HepG2 (cell line): Measurements from ENCODE around the gene NTN3. TPM values are rescaled to one million over a fixed set of nuclear protein-coding genes. Genes with fewer than 3 reads are reported as not detected.

Experiments used
- BRD4 ChIP-seq: sonication (generic); formaldehyde crosslinking; IDR thresholded peaks from 2 replicates; pipeline ENCODE4 v1.4.0; 2020; ENCODE audit warnings: missing genetic modification reagents
- CBX1 ChIP-seq: IDR thresholded peaks from one replicate; pipeline ENCODE4 v1.6.1; 2016; ENCODE audit warnings: antibody characterized with exemption, low read depth
- CBX5 ChIP-seq: sonication (generic); formaldehyde crosslinking; IDR thresholded peaks from 2 replicates; pipeline ENCODE4 v1.4.0; 2020; ENCODE audit warnings: missing genetic modification reagents, borderline replicate concordance
- ETV6 ChIP-seq: sonication (generic); formaldehyde crosslinking; conservative IDR thresholded peaks from 2 replicates; pipeline ENCODE4 v1.4.0; 2020; ENCODE audit warnings: missing genetic modification reagents
- HMG20B ChIP-seq: conservative IDR thresholded peaks from 2 replicates; pipeline ENCODE4 v1.6.1; 2016; ENCODE audit warnings: missing genetic modification reagents, missing compliant biosample characterization
- KMT2A ChIP-seq: sonication (generic); formaldehyde crosslinking; IDR thresholded peaks from 2 replicates; pipeline ENCODE4 v1.4.0; 2020; ENCODE audit warnings: missing genetic modification reagents
- NCOA2 ChIP-seq: sonication (generic); formaldehyde crosslinking; IDR thresholded peaks from 2 replicates; pipeline ENCODE4 v1.8.0; 2022; ENCODE audit warnings: inconsistent platforms
- NFE2L1 ChIP-seq: sonication (generic); formaldehyde crosslinking; IDR thresholded peaks from 2 replicates; pipeline ENCODE4 v1.4.0; 2020; ENCODE audit warnings: missing genetic modification reagents, mild to moderate bottlenecking, borderline replicate concordance
- SIX4 ChIP-seq: sonication (generic); formaldehyde crosslinking; IDR thresholded peaks from 2 replicates; pipeline ENCODE4 v1.4.0; 2020; ENCODE audit warnings: missing genetic modification reagents
- SPEN ChIP-seq: sonication (generic); formaldehyde crosslinking; IDR thresholded peaks from 2 replicates; pipeline ENCODE4 v1.5.1; 2020; ENCODE audit warnings: low read depth, mild to moderate bottlenecking, missing genetic modification reagents
- ZBTB4 ChIP-seq: sonication (generic); formaldehyde crosslinking; IDR thresholded peaks from 2 replicates; pipeline ENCODE4 v1.4.0; 2020; ENCODE audit warnings: missing genetic modification reagents, mild to moderate bottlenecking, borderline replicate concordance
- ZNF337 ChIP-seq: sonication (generic); formaldehyde crosslinking; IDR thresholded peaks from 2 replicates; pipeline ENCODE4 v1.5.1; 2020; ENCODE audit warnings: missing genetic modification reagents, low read depth, mild to moderate bottlenecking, borderline replicate concordance
- ZNF644 ChIP-seq: IDR thresholded peaks from 2 replicates; pipeline ENCODE4 v1.6.1; 2016; ENCODE audit warnings: low read depth
- polyA plus RNA-seq, 8 experiments: library from polyadenylated mRNA; depleted of rRNA in 3 of 8; stranded (reverse) in 7 of 8; unstranded in 1 of 8; fragments of >200 nt; fragmentation: Illumina TruSeq in 4 of 8; extraction: Trizol in 4 of 8; gene quantifications; 2 replicates each; pipeline versions ENCODE4 v1.2.1 to v1.2.3, GENCODE V29; 2011 to 2016; ENCODE audit warnings: low read depth in 4 of 8, missing spikeins in 1 of 8, mixed read lengths in 1 of 8; ENCODE audit not compliant: insufficient read depth in 1 of 8
- total RNA-seq, 5 experiments: library from RNA; depleted of rRNA; stranded (reverse); fragments of >200 nt; fragmentation: Illumina TruSeq; extraction: Trizol; gene quantifications; 2 replicates each; pipeline ENCODE4 v1.2.3, GENCODE V29; 2016; ENCODE audit warnings: low read depth in 1 of 5
- TF ChIP-seq, protein P1 (sequence below): sonication (generic); IDR thresholded peaks from 2 replicates; pipeline ENCODE4 v1.6.1; 2016; ENCODE audit warnings: low read depth, borderline replicate concordance
- TF ChIP-seq, protein P2 (sequence below): sonication (generic); formaldehyde crosslinking; IDR thresholded peaks from 2 replicates; pipeline ENCODE4 v1.4.0; 2020; ENCODE audit warnings: mild to moderate bottlenecking, low read depth, missing genetic modification reagents
- TF ChIP-seq, protein P3 (sequence below): sonication (generic); formaldehyde crosslinking; IDR thresholded peaks from 2 replicates; pipeline ENCODE4 v1.4.0; 2020; ENCODE audit warnings: mild to moderate bottlenecking, missing genetic modification reagents
- TF ChIP-seq, protein P4 (sequence below): IDR thresholded peaks from 2 replicates; pipeline ENCODE4 v1.6.1; 2016; ENCODE audit warnings: missing compliant biosample characterization, missing genetic modification reagents, borderline replicate concordance

The NTN3 gene
- total and polyA plus RNA-seq, 2 of the 13 experiments (the other 11 are each of a cell fraction or from before 2014, with no cell fraction given): 0.09 to 0.20 TPM

GRCh38 chr16:2520784-2521531, 49.9 kb downstream of the NTN3 start (continued):
- TF ChIP-seq, protein P1, sequence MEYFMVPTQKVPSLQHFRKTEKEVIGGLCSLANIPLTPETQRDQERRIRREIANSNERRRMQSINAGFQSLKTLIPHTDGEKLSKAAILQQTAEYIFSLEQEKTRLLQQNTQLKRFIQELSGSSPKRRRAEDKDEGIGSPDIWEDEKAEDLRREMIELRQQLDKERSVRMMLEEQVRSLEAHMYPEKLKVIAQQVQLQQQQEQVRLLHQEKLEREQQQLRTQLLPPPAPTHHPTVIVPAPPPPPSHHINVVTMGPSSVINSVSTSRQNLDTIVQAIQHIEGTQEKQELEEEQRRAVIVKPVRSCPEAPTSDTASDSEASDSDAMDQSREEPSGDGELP: peak; percentile 52; the same call in 1 of the 2 replicates
- TF ChIP-seq KMT2A (CRISPR knock-in tag) (peak; percentile 3), NFE2L1 (no peak), ZBTB4 (no peak), ZNF337 (CRISPR knock-in tag) (no peak), SIX4 (no peak), HMG20B (CRISPR knock-in tag) (no peak), ZNF644 (no peak), BRD4 (no peak), SPEN (CRISPR knock-in tag) (no peak), CBX5 (CRISPR knock-in tag) (no peak), NCOA2 (CRISPR knock-in tag) (no peak), CBX1 (no peak), ETV6 (no peak)
- TF ChIP-seq, protein P2, sequence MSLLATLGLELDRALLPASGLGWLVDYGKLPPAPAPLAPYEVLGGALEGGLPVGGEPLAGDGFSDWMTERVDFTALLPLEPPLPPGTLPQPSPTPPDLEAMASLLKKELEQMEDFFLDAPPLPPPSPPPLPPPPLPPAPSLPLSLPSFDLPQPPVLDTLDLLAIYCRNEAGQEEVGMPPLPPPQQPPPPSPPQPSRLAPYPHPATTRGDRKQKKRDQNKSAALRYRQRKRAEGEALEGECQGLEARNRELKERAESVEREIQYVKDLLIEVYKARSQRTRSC (CRISPR knock-in tag): no peak
- TF ChIP-seq, protein P3, sequence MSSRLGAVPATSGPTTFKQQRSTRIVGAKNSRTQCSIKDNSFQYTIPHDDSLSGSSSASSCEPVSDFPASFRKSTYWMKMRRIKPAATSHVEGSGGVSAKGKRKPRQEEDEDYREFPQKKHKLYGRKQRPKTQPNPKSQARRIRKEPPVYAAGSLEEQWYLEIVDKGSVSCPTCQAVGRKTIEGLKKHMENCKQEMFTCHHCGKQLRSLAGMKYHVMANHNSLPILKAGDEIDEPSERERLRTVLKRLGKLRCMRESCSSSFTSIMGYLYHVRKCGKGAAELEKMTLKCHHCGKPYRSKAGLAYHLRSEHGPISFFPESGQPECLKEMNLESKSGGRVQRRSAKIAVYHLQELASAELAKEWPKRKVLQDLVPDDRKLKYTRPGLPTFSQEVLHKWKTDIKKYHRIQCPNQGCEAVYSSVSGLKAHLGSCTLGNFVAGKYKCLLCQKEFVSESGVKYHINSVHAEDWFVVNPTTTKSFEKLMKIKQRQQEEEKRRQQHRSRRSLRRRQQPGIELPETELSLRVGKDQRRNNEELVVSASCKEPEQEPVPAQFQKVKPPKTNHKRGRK (CRISPR knock-in tag): 0 out of 2 replicates have a peak, but pooled peaks have one; percentile 37
- TF ChIP-seq, protein P4, sequence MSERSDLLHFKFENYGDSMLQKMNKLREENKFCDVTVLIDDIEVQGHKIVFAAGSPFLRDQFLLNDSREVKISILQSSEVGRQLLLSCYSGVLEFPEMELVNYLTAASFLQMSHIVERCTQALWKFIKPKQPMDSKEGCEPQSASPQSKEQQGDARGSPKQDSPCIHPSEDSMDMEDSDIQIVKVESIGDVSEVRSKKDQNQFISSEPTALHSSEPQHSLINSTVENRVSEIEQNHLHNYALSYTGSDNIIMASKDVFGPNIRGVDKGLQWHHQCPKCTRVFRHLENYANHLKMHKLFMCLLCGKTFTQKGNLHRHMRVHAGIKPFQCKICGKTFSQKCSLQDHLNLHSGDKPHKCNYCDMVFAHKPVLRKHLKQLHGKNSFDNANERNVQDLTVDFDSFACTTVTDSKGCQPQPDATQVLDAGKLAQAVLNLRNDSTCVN (CRISPR knock-in tag): no peak
